ENCODE results near the gene ZBTB7C.

DNA sequence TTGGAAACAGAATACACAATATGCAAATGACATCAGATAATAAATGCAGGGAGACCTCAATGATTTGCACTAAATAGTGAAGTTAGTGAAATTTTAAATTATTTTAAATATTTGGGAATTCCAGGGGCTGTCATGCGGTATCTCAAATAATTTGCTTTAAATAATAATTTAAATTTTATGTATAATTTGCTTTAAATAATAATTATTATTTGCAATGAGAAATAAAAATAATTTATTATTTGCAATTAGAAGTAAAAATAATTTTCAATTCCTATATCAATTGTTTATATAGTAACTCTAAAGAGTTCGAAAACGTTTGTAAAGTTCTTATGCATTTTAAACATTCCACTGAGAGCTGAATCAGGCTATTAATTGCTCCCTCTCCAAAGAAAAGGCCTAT, 226.4 kb downstream of the ZBTB7C start:
- TF ChIP-seq, protein P1, sequence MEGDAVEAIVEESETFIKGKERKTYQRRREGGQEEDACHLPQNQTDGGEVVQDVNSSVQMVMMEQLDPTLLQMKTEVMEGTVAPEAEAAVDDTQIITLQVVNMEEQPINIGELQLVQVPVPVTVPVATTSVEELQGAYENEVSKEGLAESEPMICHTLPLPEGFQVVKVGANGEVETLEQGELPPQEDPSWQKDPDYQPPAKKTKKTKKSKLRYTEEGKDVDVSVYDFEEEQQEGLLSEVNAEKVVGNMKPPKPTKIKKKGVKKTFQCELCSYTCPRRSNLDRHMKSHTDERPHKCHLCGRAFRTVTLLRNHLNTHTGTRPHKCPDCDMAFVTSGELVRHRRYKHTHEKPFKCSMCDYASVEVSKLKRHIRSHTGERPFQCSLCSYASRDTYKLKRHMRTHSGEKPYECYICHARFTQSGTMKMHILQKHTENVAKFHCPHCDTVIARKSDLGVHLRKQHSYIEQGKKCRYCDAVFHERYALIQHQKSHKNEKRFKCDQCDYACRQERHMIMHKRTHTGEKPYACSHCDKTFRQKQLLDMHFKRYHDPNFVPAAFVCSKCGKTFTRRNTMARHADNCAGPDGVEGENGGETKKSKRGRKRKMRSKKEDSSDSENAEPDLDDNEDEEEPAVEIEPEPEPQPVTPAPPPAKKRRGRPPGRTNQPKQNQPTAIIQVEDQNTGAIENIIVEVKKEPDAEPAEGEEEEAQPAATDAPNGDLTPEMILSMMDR (conservative IDR thresholded peaks at IDR 0.05; ENCODE audit: low read length), result no peak
- TF ChIP-seq EZH2phosphoT487 (IDR thresholded peaks at IDR 0.05; ENCODE audit: borderline replicate concordance), result no peak

Data from Loucy (cell line).